HepG2 (cell line): Measurements from ENCODE around the gene MARK2. TPM values are rescaled to one million over a fixed set of nuclear protein-coding genes. Genes with fewer than 3 reads are reported as not detected.

ENCODE experiments used
- ATM ChIP-seq: fragments of 450-650 bp; IDR thresholded peaks from 2 replicates; pipeline ENCODE4 v1.7.1; 2017; ENCODE audit warnings: mild to moderate bottlenecking, borderline replicate concordance
- EP300 ChIP-seq, 3 experiments: sonication (generic) in 1 of 3; formaldehyde crosslinking in 1 of 3; IDR thresholded peaks; 2 replicates each; pipeline versions ENCODE4 v1.5.1 to v1.6.1; 2011 to 2020; ENCODE audit warnings: low read depth in 2 of 3, low read length in 2 of 3, borderline replicate concordance in 1 of 3, improper control_type of control experiment in 1 of 3, mild to moderate bottlenecking in 1 of 3, missing genetic modification reagents in 1 of 3, moderate library complexity in 1 of 3
- GATAD2A ChIP-seq: IDR thresholded peaks from 2 replicates; pipeline ENCODE4 v1.6.1; 2016
- KDM5B ChIP-seq: sonication (generic); formaldehyde crosslinking; IDR thresholded peaks from 2 replicates; pipeline ENCODE4 v1.4.0; 2020; ENCODE audit warnings: missing genetic modification reagents, mild to moderate bottlenecking, borderline replicate concordance
- SETDB1 ChIP-seq: sonication (generic); formaldehyde crosslinking; IDR thresholded peaks from 2 replicates; pipeline ENCODE4 v1.5.1; 2020; ENCODE audit warnings: missing genetic modification reagents, mild to moderate bottlenecking, borderline replicate concordance
- ZFP37 ChIP-seq: sonication (generic); formaldehyde crosslinking; IDR thresholded peaks from 2 replicates; pipeline ENCODE4 v1.4.0; 2020; ENCODE audit warnings: missing genetic modification reagents, borderline replicate concordance
- ZNF354B ChIP-seq: sonication (generic); formaldehyde crosslinking; IDR thresholded peaks from 2 replicates; pipeline ENCODE4 v1.8.0; 2022; ENCODE audit warnings: mild to moderate bottlenecking, missing genetic modification reagents
- ZNF431 ChIP-seq: sonication (generic); formaldehyde crosslinking; IDR thresholded peaks from 2 replicates; pipeline ENCODE4 v1.9.0; 2022; ENCODE audit warnings: missing genetic modification reagents, low read depth, mild to moderate bottlenecking, borderline replicate concordance
- polyA plus RNA-seq, 8 experiments: library from polyadenylated mRNA; depleted of rRNA in 3 of 8; stranded (reverse) in 7 of 8; unstranded in 1 of 8; fragments of >200 nt; fragmentation: Illumina TruSeq in 4 of 8; extraction: Trizol in 4 of 8; gene quantifications; 2 replicates each; pipeline versions ENCODE4 v1.2.1 to v1.2.3, GENCODE V29; 2011 to 2016; ENCODE audit warnings: low read depth in 4 of 8, missing spikeins in 1 of 8, mixed read lengths in 1 of 8; ENCODE audit not compliant: insufficient read depth in 1 of 8
- total RNA-seq, 5 experiments: library from RNA; depleted of rRNA; stranded (reverse); fragments of >200 nt; fragmentation: Illumina TruSeq; extraction: Trizol; gene quantifications; 2 replicates each; pipeline ENCODE4 v1.2.3, GENCODE V29; 2016; ENCODE audit warnings: low read depth in 1 of 5
- TF ChIP-seq, protein P1 (sequence below): IDR thresholded peaks from 2 replicates; pipeline ENCODE4 v1.6.1; 2018; ENCODE audit warnings: missing genetic modification reagents
- TF ChIP-seq, protein P2 (sequence below): sonication (generic); formaldehyde crosslinking; IDR thresholded peaks from 2 replicates; pipeline ENCODE4 v1.4.0; 2020; ENCODE audit warnings: mild to moderate bottlenecking, missing genetic modification reagents
- TF ChIP-seq, protein P3 (sequence below): sonication (generic); formaldehyde crosslinking; IDR thresholded peaks from 2 replicates; pipeline ENCODE4 v1.9.0; 2022; ENCODE audit warnings: missing genetic modification reagents, mild to moderate bottlenecking, borderline replicate concordance
- TF ChIP-seq, protein P4 (sequence below): sonication (generic); formaldehyde crosslinking; IDR thresholded peaks from 2 replicates; pipeline ENCODE4 v1.5.0; 2020; ENCODE audit warnings: missing genetic modification reagents
- TF ChIP-seq, protein P5 (sequence below): IDR thresholded peaks from 2 replicates; pipeline ENCODE4 v1.6.1; 2016; ENCODE audit warnings: low read depth, borderline replicate concordance
- TF ChIP-seq, protein P6 (sequence below): sonication (generic); formaldehyde crosslinking; IDR thresholded peaks from 2 replicates; pipeline ENCODE4 v1.4.0; 2020; ENCODE audit warnings: missing genetic modification reagents
- TF ChIP-seq, protein P7 (sequence below), 2 experiments: sonication (generic) in 1 of 2; formaldehyde crosslinking in 1 of 2; IDR thresholded peaks; 2 replicates each; pipeline versions ENCODE4 v1.5.1 to v1.6.1; 2011 to 2020; ENCODE audit warnings: borderline replicate concordance in 1 of 2, low read depth in 1 of 2, low read length in 1 of 2, mild to moderate bottlenecking in 1 of 2, missing genetic modification reagents in 1 of 2, moderate library complexity in 1 of 2
- TF ChIP-seq, protein P8 (sequence below): sonication (generic); formaldehyde crosslinking; IDR thresholded peaks from 2 replicates; pipeline ENCODE4 v1.4.0; 2020; ENCODE audit warnings: missing genetic modification reagents

The MARK2 gene
- total and polyA plus RNA-seq, 2 of the 13 experiments (the other 11 are each of a cell fraction or from before 2014, with no cell fraction given) = 13.5 to 13.9 TPM

DNA sequence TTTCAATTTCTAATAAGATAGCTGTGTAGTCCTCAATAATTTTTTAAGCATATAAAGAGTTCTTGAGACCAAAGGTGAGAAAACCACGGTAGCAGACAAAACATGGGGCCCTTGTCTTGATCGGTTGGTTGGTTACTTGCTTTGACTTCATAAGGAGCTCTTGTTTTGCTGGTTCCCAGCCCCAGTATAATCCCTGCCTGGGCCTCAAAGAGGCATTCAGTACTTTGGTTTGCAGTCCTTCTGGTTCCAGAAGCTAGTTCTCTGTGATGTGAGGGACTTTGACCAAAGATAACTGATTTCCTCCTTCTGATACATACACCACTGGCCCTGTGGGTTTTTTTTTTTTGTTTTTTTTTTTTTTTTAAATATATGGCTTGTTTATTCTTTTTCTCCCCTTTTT lies 17.1 kb downstream of the MARK2 start (continued):
- TF ChIP-seq, protein P1, sequence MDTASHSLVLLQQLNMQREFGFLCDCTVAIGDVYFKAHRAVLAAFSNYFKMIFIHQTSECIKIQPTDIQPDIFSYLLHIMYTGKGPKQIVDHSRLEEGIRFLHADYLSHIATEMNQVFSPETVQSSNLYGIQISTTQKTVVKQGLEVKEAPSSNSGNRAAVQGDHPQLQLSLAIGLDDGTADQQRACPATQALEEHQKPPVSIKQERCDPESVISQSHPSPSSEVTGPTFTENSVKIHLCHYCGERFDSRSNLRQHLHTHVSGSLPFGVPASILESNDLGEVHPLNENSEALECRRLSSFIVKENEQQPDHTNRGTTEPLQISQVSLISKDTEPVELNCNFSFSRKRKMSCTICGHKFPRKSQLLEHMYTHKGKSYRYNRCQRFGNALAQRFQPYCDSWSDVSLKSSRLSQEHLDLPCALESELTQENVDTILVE (CRISPR knock-in tag) = no peak
- peak in 1 of 2 experiments; percentile 37; a peak in 1 of 4 replicates for TF ChIP-seq EP300 (IDR thresholded peaks at IDR 0.05; ENCODE audit: low read depth in 2 of 2, low read length in 2 of 2)
- TF ChIP-seq EP300 (CRISPR knock-in tag; IDR thresholded peaks at IDR 0.05; ENCODE audit: borderline replicate concordance) = no peak
- peak; percentile 31; the same call in 1 of the 2 replicates for TF ChIP-seq GATAD2A (CRISPR knock-in tag)
- TF ChIP-seq, protein P2, sequence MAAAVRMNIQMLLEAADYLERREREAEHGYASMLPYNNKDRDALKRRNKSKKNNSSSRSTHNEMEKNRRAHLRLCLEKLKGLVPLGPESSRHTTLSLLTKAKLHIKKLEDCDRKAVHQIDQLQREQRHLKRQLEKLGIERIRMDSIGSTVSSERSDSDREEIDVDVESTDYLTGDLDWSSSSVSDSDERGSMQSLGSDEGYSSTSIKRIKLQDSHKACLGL (CRISPR knock-in tag) = no peak
- no peak for TF ChIP-seq SETDB1 (CRISPR knock-in tag)
- no peak for TF ChIP-seq KDM5B
- no peak for TF ChIP-seq ZFP37 (CRISPR knock-in tag)
- TF ChIP-seq, protein P3, sequence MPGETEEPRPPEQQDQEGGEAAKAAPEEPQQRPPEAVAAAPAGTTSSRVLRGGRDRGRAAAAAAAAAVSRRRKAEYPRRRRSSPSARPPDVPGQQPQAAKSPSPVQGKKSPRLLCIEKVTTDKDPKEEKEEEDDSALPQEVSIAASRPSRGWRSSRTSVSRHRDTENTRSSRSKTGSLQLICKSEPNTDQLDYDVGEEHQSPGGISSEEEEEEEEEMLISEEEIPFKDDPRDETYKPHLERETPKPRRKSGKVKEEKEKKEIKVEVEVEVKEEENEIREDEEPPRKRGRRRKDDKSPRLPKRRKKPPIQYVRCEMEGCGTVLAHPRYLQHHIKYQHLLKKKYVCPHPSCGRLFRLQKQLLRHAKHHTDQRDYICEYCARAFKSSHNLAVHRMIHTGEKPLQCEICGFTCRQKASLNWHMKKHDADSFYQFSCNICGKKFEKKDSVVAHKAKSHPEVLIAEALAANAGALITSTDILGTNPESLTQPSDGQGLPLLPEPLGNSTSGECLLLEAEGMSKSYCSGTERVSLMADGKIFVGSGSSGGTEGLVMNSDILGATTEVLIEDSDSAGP (CRISPR knock-in tag) = no peak
- no peak for TF ChIP-seq ATM
- TF ChIP-seq, protein P4, sequence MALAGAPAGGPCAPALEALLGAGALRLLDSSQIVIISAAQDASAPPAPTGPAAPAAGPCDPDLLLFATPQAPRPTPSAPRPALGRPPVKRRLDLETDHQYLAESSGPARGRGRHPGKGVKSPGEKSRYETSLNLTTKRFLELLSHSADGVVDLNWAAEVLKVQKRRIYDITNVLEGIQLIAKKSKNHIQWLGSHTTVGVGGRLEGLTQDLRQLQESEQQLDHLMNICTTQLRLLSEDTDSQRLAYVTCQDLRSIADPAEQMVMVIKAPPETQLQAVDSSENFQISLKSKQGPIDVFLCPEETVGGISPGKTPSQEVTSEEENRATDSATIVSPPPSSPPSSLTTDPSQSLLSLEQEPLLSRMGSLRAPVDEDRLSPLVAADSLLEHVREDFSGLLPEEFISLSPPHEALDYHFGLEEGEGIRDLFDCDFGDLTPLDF = no peak
- TF ChIP-seq, protein P5, sequence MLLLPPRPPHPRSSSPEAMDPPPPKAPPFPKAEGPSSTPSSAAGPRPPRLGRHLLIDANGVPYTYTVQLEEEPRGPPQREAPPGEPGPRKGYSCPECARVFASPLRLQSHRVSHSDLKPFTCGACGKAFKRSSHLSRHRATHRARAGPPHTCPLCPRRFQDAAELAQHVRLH (CRISPR knock-in tag) = no peak
- TF ChIP-seq ZNF431 (CRISPR knock-in tag) = no peak
- TF ChIP-seq ZNF354B (CRISPR knock-in tag) = no peak
- TF ChIP-seq, protein P6, sequence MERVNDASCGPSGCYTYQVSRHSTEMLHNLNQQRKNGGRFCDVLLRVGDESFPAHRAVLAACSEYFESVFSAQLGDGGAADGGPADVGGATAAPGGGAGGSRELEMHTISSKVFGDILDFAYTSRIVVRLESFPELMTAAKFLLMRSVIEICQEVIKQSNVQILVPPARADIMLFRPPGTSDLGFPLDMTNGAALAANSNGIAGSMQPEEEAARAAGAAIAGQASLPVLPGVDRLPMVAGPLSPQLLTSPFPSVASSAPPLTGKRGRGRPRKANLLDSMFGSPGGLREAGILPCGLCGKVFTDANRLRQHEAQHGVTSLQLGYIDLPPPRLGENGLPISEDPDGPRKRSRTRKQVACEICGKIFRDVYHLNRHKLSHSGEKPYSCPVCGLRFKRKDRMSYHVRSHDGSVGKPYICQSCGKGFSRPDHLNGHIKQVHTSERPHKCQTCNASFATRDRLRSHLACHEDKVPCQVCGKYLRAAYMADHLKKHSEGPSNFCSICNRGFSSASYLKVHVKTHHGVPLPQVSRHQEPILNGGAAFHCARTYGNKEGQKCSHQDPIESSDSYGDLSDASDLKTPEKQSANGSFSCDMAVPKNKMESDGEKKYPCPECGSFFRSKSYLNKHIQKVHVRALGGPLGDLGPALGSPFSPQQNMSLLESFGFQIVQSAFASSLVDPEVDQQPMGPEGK (CRISPR knock-in tag) = no peak
- TF ChIP-seq, protein P7, sequence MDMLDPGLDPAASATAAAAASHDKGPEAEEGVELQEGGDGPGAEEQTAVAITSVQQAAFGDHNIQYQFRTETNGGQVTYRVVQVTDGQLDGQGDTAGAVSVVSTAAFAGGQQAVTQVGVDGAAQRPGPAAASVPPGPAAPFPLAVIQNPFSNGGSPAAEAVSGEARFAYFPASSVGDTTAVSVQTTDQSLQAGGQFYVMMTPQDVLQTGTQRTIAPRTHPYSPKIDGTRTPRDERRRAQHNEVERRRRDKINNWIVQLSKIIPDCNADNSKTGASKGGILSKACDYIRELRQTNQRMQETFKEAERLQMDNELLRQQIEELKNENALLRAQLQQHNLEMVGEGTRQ (IDR thresholded peaks at IDR 0.05; ENCODE audit: low read depth, low read length) = no peak
- TF ChIP-seq, protein P7 (CRISPR knock-in tag; IDR thresholded peaks at IDR 0.05; ENCODE audit: borderline replicate concordance) = no peak
- TF ChIP-seq, protein P8, sequence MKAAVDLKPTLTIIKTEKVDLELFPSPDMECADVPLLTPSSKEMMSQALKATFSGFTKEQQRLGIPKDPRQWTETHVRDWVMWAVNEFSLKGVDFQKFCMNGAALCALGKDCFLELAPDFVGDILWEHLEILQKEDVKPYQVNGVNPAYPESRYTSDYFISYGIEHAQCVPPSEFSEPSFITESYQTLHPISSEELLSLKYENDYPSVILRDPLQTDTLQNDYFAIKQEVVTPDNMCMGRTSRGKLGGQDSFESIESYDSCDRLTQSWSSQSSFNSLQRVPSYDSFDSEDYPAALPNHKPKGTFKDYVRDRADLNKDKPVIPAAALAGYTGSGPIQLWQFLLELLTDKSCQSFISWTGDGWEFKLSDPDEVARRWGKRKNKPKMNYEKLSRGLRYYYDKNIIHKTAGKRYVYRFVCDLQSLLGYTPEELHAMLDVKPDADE = no peak
